Activated T-cell treated with anti-CD3 and anti-CD28 coated beads for 4 hours (primary cell): ENCODE data around the gene MAEA.

Experiments
- DNase-seq: peaks from one replicate; pipeline ENCODE4 v3.0.0-alpha.2; 2020

The MAEA gene

GRCh38 chr4:1250527-1250812 lies 39.2 kb upstream of the MAEA start:
- no peak for DNase-seq

- no peak for DNase-seq
Observed at GRCh38 chr4:1250921-1251772, 38.5 kb upstream of the MAEA start.

- no peak for DNase-seq
Observed at GRCh38 chr4:1251773-1252066, 38.0 kb upstream of the MAEA start.

- no peak for DNase-seq
Observed at GRCh38 chr4:1252928-1253492, 36.7 kb upstream of the MAEA start.

- DNase-seq, result no peak
Observed at GRCh38 chr4:1253831-1254230, 35.9 kb upstream of the MAEA start.

- no peak for DNase-seq
Observed at GRCh38 chr4:1255151-1255550, 34.5 kb upstream of the MAEA start.

GRCh38 chr4:1255699-1256098 lies 34.0 kb upstream of the MAEA start:
- DNase-seq, result no peak

GRCh38 chr4:1258457-1258856 lies 31.2 kb upstream of the MAEA start:
- no peak for DNase-seq

GRCh38 chr4:1259966-1260365 lies 29.7 kb upstream of the MAEA start:
- no peak for DNase-seq

GRCh38 chr4:1260418-1261106 lies 29.1 kb upstream of the MAEA start:
- DNase-seq, result no peak

- DNase-seq, result no peak
Observed at GRCh38 chr4:1261107-1261928, 28.4 kb upstream of the MAEA start.

GRCh38 chr4:1264942-1265341 lies 24.7 kb upstream of the MAEA start:
- DNase-seq, result no peak

- DNase-seq, result no peak
Observed at GRCh38 chr4:1265351-1265750, 24.3 kb upstream of the MAEA start.

- no peak for DNase-seq
Observed at GRCh38 chr4:1266881-1267763, 22.6 kb upstream of the MAEA start.

GRCh38 chr4:1269209-1269608 lies 20.5 kb upstream of the MAEA start:
- DNase-seq, result no peak

GRCh38 chr4:1271686-1272085 lies 18.0 kb upstream of the MAEA start:
- DNase-seq, result no peak

GRCh38 chr4:1274871-1275270 lies 14.8 kb upstream of the MAEA start:
- DNase-seq, result no peak

GRCh38 chr4:1276984-1277383 lies 12.7 kb upstream of the MAEA start:
- no peak for DNase-seq

- DNase-seq, result no peak
Observed at GRCh38 chr4:1277667-1278665, 11.7 kb upstream of the MAEA start.

GRCh38 chr4:1279253-1279652 lies 10.4 kb upstream of the MAEA start:
- DNase-seq, result no peak

GRCh38 chr4:1283711-1284110 lies 6.0 kb upstream of the MAEA start:
- no peak for DNase-seq
